Upper lobe of right lung (tissue), 1 donor: ENCODE data around the gene NCAPD3. TPM values are rescaled to one million over a fixed set of nuclear protein-coding genes. Genes with fewer than 3 reads are reported as not detected.

Source experiments
- ATAC-seq: fragments of 200-7000 bp; cut with Tn5 transposase; one replicate; pipeline ENCODE4 v1.9.1; 2020; ENCODE audit warnings: mild to moderate bottlenecking, moderate library complexity
- DNase-seq: peaks from one replicate; pipeline ENCODE4 v3.0.0-alpha.2; 2020
- H3K27ac ChIP-seq: fragments of 200-600 bp; one replicate; pipeline ENCODE4 v1.8.0; 2022
- H3K27me3 ChIP-seq: fragments of 200-600 bp; one replicate; pipeline ENCODE4 v1.8.0; 2022; ENCODE audit warnings: mild to moderate bottlenecking
- H3K36me3 ChIP-seq: fragments of 200-600 bp; one replicate; pipeline ENCODE4 v1.8.0; 2022
- H3K4me1 ChIP-seq: fragments of 200-600 bp; one replicate; pipeline ENCODE4 v1.8.0; 2022
- H3K4me3 ChIP-seq: fragments of 200-600 bp; one replicate; pipeline ENCODE4 v1.8.0; 2022; ENCODE audit warnings: mild to moderate bottlenecking
- H3K9me3 ChIP-seq: fragments of 200-600 bp; one replicate; pipeline ENCODE4 v1.8.0; 2022
- intact Hi-C: fragments of 100-400 bp; cut with DNase I; formaldehyde crosslinking; loops from one replicate; pipeline ENCODE4 v1.11.0; 2022
- total RNA-seq: library from RNA; stranded (reverse); fragmentation: NEBNext Ultra II Directional; extraction: Animal tissue kit (Norgen Biotek cat#: 25700); gene quantifications from one replicate; pipeline ENCODE4 v1.2.1, GENCODE V29; 2021
- TF ChIP-seq, protein P1 (sequence below): fragments of 200-600 bp; IDR thresholded peaks from one replicate; pipeline ENCODE4 v1.8.0; 2022; ENCODE audit warnings: antibody characterized with exemption
- donor health status: DM: no; HTN: yes; CAD: no; lungs with severe emphysema.

The NCAPD3 gene
- total RNA-seq, 1 donor from 2014 or later, result 17.3 TPM

- intact Hi-C loops, result no loop called here
- Histone ChIP-seq H3K27ac (no peak overlapping the region), H3K4me3 (no peak overlapping the region), H3K9me3 (no peaks in the 10 kb centered on the region), H3K36me3 (peaks cover 41% of the 10 kb centered on the region), H3K27me3 (no peaks in the 10 kb centered on the region), H3K4me1 (no peaks in the 10 kb centered on the region)
- no peak for ATAC-seq
- no peak for DNase-seq
- TF ChIP-seq, protein P1, sequence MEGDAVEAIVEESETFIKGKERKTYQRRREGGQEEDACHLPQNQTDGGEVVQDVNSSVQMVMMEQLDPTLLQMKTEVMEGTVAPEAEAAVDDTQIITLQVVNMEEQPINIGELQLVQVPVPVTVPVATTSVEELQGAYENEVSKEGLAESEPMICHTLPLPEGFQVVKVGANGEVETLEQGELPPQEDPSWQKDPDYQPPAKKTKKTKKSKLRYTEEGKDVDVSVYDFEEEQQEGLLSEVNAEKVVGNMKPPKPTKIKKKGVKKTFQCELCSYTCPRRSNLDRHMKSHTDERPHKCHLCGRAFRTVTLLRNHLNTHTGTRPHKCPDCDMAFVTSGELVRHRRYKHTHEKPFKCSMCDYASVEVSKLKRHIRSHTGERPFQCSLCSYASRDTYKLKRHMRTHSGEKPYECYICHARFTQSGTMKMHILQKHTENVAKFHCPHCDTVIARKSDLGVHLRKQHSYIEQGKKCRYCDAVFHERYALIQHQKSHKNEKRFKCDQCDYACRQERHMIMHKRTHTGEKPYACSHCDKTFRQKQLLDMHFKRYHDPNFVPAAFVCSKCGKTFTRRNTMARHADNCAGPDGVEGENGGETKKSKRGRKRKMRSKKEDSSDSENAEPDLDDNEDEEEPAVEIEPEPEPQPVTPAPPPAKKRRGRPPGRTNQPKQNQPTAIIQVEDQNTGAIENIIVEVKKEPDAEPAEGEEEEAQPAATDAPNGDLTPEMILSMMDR, result no peak
Measured at GRCh38 chr11:134164490-134165370, 59.0 kb downstream of the NCAPD3 start.

DNA sequence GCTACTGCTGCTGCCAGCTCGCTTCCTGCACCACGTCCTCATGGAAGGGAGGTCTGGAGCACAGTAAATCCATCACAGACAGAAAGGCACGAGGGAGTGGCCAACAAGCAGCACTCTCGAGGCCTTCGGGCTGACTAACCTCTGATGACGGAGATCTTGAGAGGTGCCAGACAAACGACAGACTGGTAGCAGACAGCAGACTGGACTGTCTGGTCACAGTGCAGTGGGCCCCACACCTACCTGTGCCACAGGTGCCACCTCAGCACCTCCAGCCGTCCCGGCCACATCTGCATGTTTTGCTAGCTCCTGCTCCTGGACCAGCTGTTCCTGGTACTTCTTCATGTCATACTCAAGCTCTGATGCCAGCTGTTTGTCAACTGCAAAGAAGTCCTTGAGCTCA, 64.1 kb downstream of the NCAPD3 start:
- ATAC-seq, result no peak
- Histone ChIP-seq H3K9me3 (no peaks in the 10 kb centered on the region), H3K27me3 (no peaks in the 10 kb centered on the region), H3K27ac (no peak overlapping the region), H3K4me3 (no peak overlapping the region), H3K36me3 (peaks cover 62% of the 10 kb centered on the region), H3K4me1 (no peaks in the 10 kb centered on the region)
- TF ChIP-seq, protein P1, result no peak
- DNase-seq, result no peak
- intact Hi-C loops, result no loop called here

DNA sequence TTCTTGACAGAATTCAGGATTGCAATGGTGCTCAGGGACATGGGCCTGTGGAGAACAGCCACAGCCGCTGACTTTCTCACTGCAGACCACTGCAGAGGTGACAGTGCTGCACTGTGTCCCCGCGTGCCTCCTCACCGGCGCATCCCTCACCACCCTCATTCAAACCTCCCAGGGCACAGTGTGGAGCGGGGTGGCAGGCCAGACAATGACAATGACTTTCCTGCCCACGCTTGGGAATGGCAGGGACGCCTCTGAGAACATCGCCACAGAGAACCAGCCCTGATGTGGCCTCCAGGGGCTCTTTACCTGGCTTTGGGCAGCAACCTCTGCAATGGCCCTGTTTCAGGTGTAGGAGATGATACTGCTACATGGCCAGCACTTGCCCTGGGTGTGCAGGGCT, 65.7 kb downstream of the NCAPD3 start:
- H3K4me1 ChIP-seq, result no peaks in the 10 kb centered on the region
- no peaks in the 10 kb centered on the region for H3K9me3 ChIP-seq
- no peak overlapping the region for H3K27ac ChIP-seq
- ATAC-seq (no peak), DNase-seq (no peak)
- no peaks in the 10 kb centered on the region for H3K27me3 ChIP-seq
- peaks cover 59% of the 10 kb centered on the region for H3K36me3 ChIP-seq
- intact Hi-C loops, result no loop called here
- TF ChIP-seq, protein P1, result no peak
- H3K4me3 ChIP-seq, result no peak overlapping the region

DNA sequence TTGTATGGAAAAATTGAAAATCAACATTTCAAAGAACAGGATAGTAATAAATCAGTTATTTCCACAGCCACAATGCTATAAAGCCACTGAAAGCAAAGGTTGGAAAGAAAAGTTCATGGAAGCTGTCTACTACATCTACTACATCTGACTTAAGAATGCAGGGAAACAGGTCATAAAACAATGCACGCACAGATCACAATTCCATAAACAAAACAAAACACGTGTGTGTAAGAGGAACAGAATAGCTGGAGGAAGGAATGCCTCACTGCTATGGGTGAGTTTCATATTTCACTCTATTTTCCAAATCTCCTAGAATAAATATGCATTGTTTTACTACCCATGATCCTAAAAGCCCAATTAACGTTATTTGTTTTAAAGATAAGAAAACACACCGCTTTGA, 66.3 kb downstream of the NCAPD3 start:
- Histone ChIP-seq H3K27me3 (no peaks in the 10 kb centered on the region), H3K4me3 (no peak overlapping the region), H3K27ac (no peak overlapping the region), H3K36me3 (peaks cover 62% of the 10 kb centered on the region), H3K4me1 (no peaks in the 10 kb centered on the region), H3K9me3 (no peaks in the 10 kb centered on the region)
- TF ChIP-seq, protein P1, result no peak
- ATAC-seq, result no peak
- intact Hi-C loops, result no loop called here
- DNase-seq, result no peak

- no peaks in the 10 kb centered on the region for H3K4me1 ChIP-seq
- no peak overlapping the region for H3K27ac ChIP-seq
- no peaks in the 10 kb centered on the region for H3K27me3 ChIP-seq
- no peak overlapping the region for H3K4me3 ChIP-seq
- DNase-seq (no peak), ATAC-seq (no peak)
- peaks cover 67% of the 10 kb centered on the region for H3K36me3 ChIP-seq
- TF ChIP-seq, protein P1, result no peak
- no peaks in the 10 kb centered on the region for H3K9me3 ChIP-seq
- intact Hi-C loops, result no loop called here
Measured at GRCh38 chr11:134155946-134156865, 67.6 kb downstream of the NCAPD3 start.
